H1 (cell line): ENCODE measurements around the gene PARP15. TPM values are rescaled to one million over a fixed set of nuclear protein-coding genes. Genes with fewer than 3 reads are reported as not detected.

Source experiments
- BACH1 ChIP-seq: IDR thresholded peaks from 2 replicates; pipeline ENCODE4 v1.6.1; 2012; ENCODE audit warnings: low read length, improper control_type of control experiment
- CHD7 ChIP-seq: fragments of 300-600 bp; sonication (generic); IDR thresholded peaks from 2 replicates; pipeline ENCODE4 v1.7.1; 2012; ENCODE audit warnings: low read length, moderate library complexity, mild to moderate bottlenecking, inconsistent platforms; ENCODE audit not compliant: insufficient replicate concordance
- MAFK ChIP-seq: IDR thresholded peaks from 2 replicates; pipeline ENCODE4 v1.6.1; 2012; ENCODE audit warnings: low read depth, mild to moderate bottlenecking, improper control_type of control experiment, low read length
- RBBP5 ChIP-seq: IDR thresholded peaks from 2 replicates; pipeline ENCODE4 v1.7.1; 2012; ENCODE audit warnings: low read depth, mild to moderate bottlenecking, inconsistent platforms, low read length, moderate library complexity, borderline replicate concordance
- TCF12 ChIP-seq: IDR thresholded peaks from 2 replicates; pipeline ENCODE4 v1.6.1; 2011; ENCODE audit warnings: low read depth, mild to moderate bottlenecking, low read length
- polyA plus RNA-seq, 7 experiments: library from polyadenylated mRNA; depleted of rRNA in 3 of 7; stranded (reverse) in 5 of 7; unstranded in 2 of 7; fragments of >200 nt in 5 of 7; fragments of 200-250 nt in 2 of 7; gene quantifications; 1 replicate in 5 of 7; 2 replicates in 1 of 7; 4 replicates in 1 of 7; pipeline versions ENCODE4 v1.2.1 to v1.2.3, GENCODE V29; 2011 to 2013; ENCODE audit warnings: missing spikeins in 2 of 7, mixed read lengths in 2 of 7
- total RNA-seq: library from RNA; stranded (reverse); fragmentation: NEBNext Ultra II Directional; extraction: Animal tissue kit (Norgen Biotek cat#: 25700); gene quantifications from 2 replicates; pipeline ENCODE4 v1.2.1, GENCODE V29; 2021

PARP15 gene
- total and polyA plus RNA-seq, 2 of the 8 experiments (the other 6 are each of a cell fraction or from before 2014, with no cell fraction given) = 0.37 to 0.45 TPM

GRCh38 chr3:122530164-122530563 lies 47.3 kb upstream of the PARP15 start (continued):
- TF ChIP-seq CHD7 (no peak), MAFK (no peak), TCF12 (no peak), BACH1 (no peak), RBBP5 (no peak)
- TF ChIP-seq, all 59 proteins: peak for 0
